Right forelimb (tissue), 1 donor: ENCODE measurements around the gene SHBG.
"Not testable (repeated sequence)": the region's sequence is repeated elsewhere in the genome, so short reads cannot be mapped to it uniquely, and the experiment has no call there.

Experiments used
- DNase-seq: peaks from one replicate; pipeline ENCODE4 v3.0.0-alpha.2; 2018

The SHBG gene

GRCh38 chr17:7611635-7612293 lies 18.2 kb upstream of the SHBG start:
- DNase-seq: no peak

- DNase-seq: no peak
These were observed 17.7 kb upstream of the SHBG start for GRCh38 chr17:7612294-7612640.

GRCh38 chr17:7613769-7614424 lies 16.0 kb upstream of the SHBG start:
- no peak for DNase-seq

GRCh38 chr17:7614425-7615264 lies 15.3 kb upstream of the SHBG start, which contains the start of gene FXR2:
TSS of gene FXR2 (minus strand) at chr17:7614897. CDS start at chr17:7614532, 365 bp downstream.
- peak; percentile 99 for DNase-seq

- no peak for DNase-seq
These were observed 14.6 kb upstream of the SHBG start for GRCh38 chr17:7615265-7615747.

GRCh38 chr17:7618608-7619007 lies 11.3 kb upstream of the SHBG start:
- no peak for DNase-seq

GRCh38 chr17:7620835-7621234 lies 9.1 kb upstream of the SHBG start:
- no peak for DNase-seq

GRCh38 chr17:7623661-7624060 lies 6.3 kb upstream of the SHBG start:
- no peak for DNase-seq

GRCh38 chr17:7625749-7626148 lies 4.2 kb upstream of the SHBG start:
- not testable (repeated sequence) for DNase-seq

GRCh38 chr17:7626307-7626706 lies 3.6 kb upstream of the SHBG start:
- no peak for DNase-seq

GRCh38 chr17:7626956-7627249 lies 3.0 kb upstream of the SHBG start:
- no peak for DNase-seq

GRCh38 chr17:7627250-7628121 lies 2.4 kb upstream of the SHBG start, which contains the start of gene SAT2:
TSS of gene SAT2 (minus strand) at chr17:7627821. CDS start at chr17:7627635, 186 bp downstream.
- DNase-seq: peak; percentile 98

- DNase-seq: no peak
These were observed 1.8 kb downstream of the SHBG start for GRCh38 chr17:7631398-7632380.

GRCh38 chr17:7632492-7632894 lies 2.6 kb downstream of the SHBG start:
- no peak for DNase-seq

- no peak for DNase-seq
These were observed 3.2 kb downstream of the SHBG start for GRCh38 chr17:7633093-7633492.

- DNase-seq: peak; percentile 84
These were observed 4.4 kb downstream of the SHBG start for GRCh38 chr17:7634384-7634783.

GRCh38 chr17:7636163-7636562 lies 6.2 kb downstream of the SHBG start:
- DNase-seq: no peak

GRCh38 chr17:7640783-7641182 lies 10.8 kb downstream of the SHBG start:
- no peak for DNase-seq

- DNase-seq: not testable (repeated sequence)
These were observed 11.7 kb downstream of the SHBG start for GRCh38 chr17:7641635-7642034.

- no peak for DNase-seq
These were observed 14.8 kb downstream of the SHBG start for GRCh38 chr17:7644775-7645174.

- DNase-seq: no peak
These were observed 16.5 kb downstream of the SHBG start for GRCh38 chr17:7646457-7646856.
